Uterus (tissue), 2 donors: ENCODE data around the gene FAM200C.

Experiments
- POLR2A ChIP-seq, 2 donors: fragments of 450-650 bp; IDR thresholded peaks; one replicate each; pipeline ENCODE4 v1.6.1; 2016; ENCODE audit warnings: antibody characterized with exemption in 2 of 2, mild to moderate bottlenecking in 1 of 2, moderate library complexity in 1 of 2
- TF ChIP-seq, protein P1 (sequence below), 4 experiments: fragments of 200-600 bp in 2 of 4; fragments of 450-650 bp in 2 of 4; sonication (generic) in 2 of 4; IDR thresholded peaks; one replicate each; pipeline ENCODE4 v1.5.1; 2016 to 2019; ENCODE audit warnings: antibody characterized with exemption in 4 of 4, mild to moderate bottlenecking in 2 of 4, moderate library complexity in 1 of 4

GRCh38 chr5:160390787-160391696 is 8.8 kb downstream of the FAM200C start:
- no peak for TF ChIP-seq POLR2A (IDR thresholded peaks at IDR 0.05)
- TF ChIP-seq, protein P1, sequence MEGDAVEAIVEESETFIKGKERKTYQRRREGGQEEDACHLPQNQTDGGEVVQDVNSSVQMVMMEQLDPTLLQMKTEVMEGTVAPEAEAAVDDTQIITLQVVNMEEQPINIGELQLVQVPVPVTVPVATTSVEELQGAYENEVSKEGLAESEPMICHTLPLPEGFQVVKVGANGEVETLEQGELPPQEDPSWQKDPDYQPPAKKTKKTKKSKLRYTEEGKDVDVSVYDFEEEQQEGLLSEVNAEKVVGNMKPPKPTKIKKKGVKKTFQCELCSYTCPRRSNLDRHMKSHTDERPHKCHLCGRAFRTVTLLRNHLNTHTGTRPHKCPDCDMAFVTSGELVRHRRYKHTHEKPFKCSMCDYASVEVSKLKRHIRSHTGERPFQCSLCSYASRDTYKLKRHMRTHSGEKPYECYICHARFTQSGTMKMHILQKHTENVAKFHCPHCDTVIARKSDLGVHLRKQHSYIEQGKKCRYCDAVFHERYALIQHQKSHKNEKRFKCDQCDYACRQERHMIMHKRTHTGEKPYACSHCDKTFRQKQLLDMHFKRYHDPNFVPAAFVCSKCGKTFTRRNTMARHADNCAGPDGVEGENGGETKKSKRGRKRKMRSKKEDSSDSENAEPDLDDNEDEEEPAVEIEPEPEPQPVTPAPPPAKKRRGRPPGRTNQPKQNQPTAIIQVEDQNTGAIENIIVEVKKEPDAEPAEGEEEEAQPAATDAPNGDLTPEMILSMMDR (IDR thresholded peaks at IDR 0.05) = peak in 3 of 4 experiments; percentile 33 to 40 (median 36)
